Endothelial cell (in vitro differentiated cells): Measurements from ENCODE around the gene ZNF552. TPM values are rescaled to one million over a fixed set of nuclear protein-coding genes. Genes with fewer than 3 reads are reported as not detected.
"Not testable (repeated sequence)": the region's sequence is repeated elsewhere in the genome, so short reads cannot be mapped to it uniquely, and the experiment has no call there.

ENCODE experiments used
- DNase-seq: peaks from one replicate; pipeline ENCODE4 v3.0.0; 2021; ENCODE audit warnings: low spot score
- H3K27ac Mint-ChIP-seq: one replicate; pipeline ENCODE4 v1.8.0; 2021; ENCODE audit warnings: mixed read lengths, inconsistent platforms; ENCODE audit not compliant: unreplicated experiment
- H3K27me3 Mint-ChIP-seq: one replicate; pipeline ENCODE4 v1.8.0; 2021; ENCODE audit warnings: mild to moderate bottlenecking, moderate library complexity, mixed read lengths, inconsistent platforms; ENCODE audit not compliant: unreplicated experiment
- H3K36me3 Mint-ChIP-seq: one replicate; pipeline ENCODE4 v1.8.0; 2021; ENCODE audit warnings: mild to moderate bottlenecking, low read depth, mixed read lengths, inconsistent platforms; ENCODE audit not compliant: unreplicated experiment
- H3K4me1 Mint-ChIP-seq: one replicate; pipeline ENCODE4 v1.8.0; 2021; ENCODE audit warnings: mild to moderate bottlenecking, mixed read lengths, inconsistent platforms; ENCODE audit not compliant: unreplicated experiment
- H3K4me3 Mint-ChIP-seq: one replicate; pipeline ENCODE4 v1.8.0; 2021; ENCODE audit warnings: mild to moderate bottlenecking, mixed read lengths, inconsistent platforms; ENCODE audit not compliant: unreplicated experiment
- H3K9me3 Mint-ChIP-seq: one replicate; pipeline ENCODE4 v1.8.0; 2021; ENCODE audit warnings: mixed read lengths, inconsistent platforms; ENCODE audit not compliant: unreplicated experiment
- CTCF ChIP-seq: fragments of 200-600 bp; sonication (generic); IDR thresholded peaks from one replicate; pipeline ENCODE4 v1.5.0; 2021; ENCODE audit warnings: antibody characterized with exemption; ENCODE audit not compliant: unreplicated experiment
- total RNA-seq: library from RNA; stranded (reverse); fragmentation: NEBNext Ultra II Directional; extraction: Animal tissue kit (Norgen Biotek cat#: 25700); gene quantifications from one replicate; pipeline ENCODE4 v1.2.1, GENCODE V29; 2021; ENCODE audit not compliant: unreplicated experiment

ZNF552 gene
- total RNA-seq, 1 donor from 2014 or later = 7.0 TPM

- no peak for TF ChIP-seq CTCF
- peaks cover 19% of the 10 kb centered on the region for H3K36me3 Mint-ChIP-seq
- no peaks in the 10 kb centered on the region for H3K9me3 Mint-ChIP-seq
- H3K4me1 Mint-ChIP-seq = peaks cover 43% of the 10 kb centered on the region
- no peak overlapping the region for H3K27ac Mint-ChIP-seq
- peak overlapping the region; percentile 5 for H3K4me3 Mint-ChIP-seq
- peaks cover 5% of the 10 kb centered on the region for H3K27me3 Mint-ChIP-seq
- DNase-seq = no peak
These were observed 7.2 kb downstream of the ZNF552 start for GRCh38 chr19:57807541-57807940.

GRCh38 chr19:57803594-57804325, 11.0 kb downstream of the ZNF552 start:
- DNase-seq = peak; percentile 53
- H3K27me3 Mint-ChIP-seq = peaks cover 6% of the 10 kb centered on the region
- H3K36me3 Mint-ChIP-seq = peaks cover 21% of the 10 kb centered on the region
- peak overlapping the region; percentile 87 for H3K4me3 Mint-ChIP-seq
- TF ChIP-seq CTCF = no peak
- peaks cover 60% of the 10 kb centered on the region for H3K4me1 Mint-ChIP-seq
- no peaks in the 10 kb centered on the region for H3K9me3 Mint-ChIP-seq
- H3K27ac Mint-ChIP-seq = peak overlapping the region; percentile 98

- H3K27ac Mint-ChIP-seq = peak overlapping the region; percentile 98
- H3K27me3 Mint-ChIP-seq = peaks cover 6% of the 10 kb centered on the region
- no peaks in the 10 kb centered on the region for H3K9me3 Mint-ChIP-seq
- TF ChIP-seq CTCF = no peak
- peak overlapping the region; percentile 87 for H3K4me3 Mint-ChIP-seq
- peaks cover 62% of the 10 kb centered on the region for H3K4me1 Mint-ChIP-seq
- DNase-seq = no peak
- peaks cover 21% of the 10 kb centered on the region for H3K36me3 Mint-ChIP-seq
These were observed 11.5 kb downstream of the ZNF552 start for GRCh38 chr19:57803265-57803593.

- Mint-ChIP-seq H3K27me3 (peaks cover 6% of the 10 kb centered on the region), H3K9me3 (no peaks in the 10 kb centered on the region), H3K36me3 (peaks cover 16% of the 10 kb centered on the region), H3K27ac (peak overlapping the region; percentile 95), H3K4me1 (peaks cover 64% of the 10 kb centered on the region), H3K4me3 (peak overlapping the region; percentile 65)
- no peak for DNase-seq
- no peak for TF ChIP-seq CTCF
These were observed 12.4 kb downstream of the ZNF552 start for GRCh38 chr19:57802269-57802668.

GRCh38 chr19:57800696-57801095, 14.0 kb downstream of the ZNF552 start:
- peak overlapping the region; percentile 95 for H3K27ac Mint-ChIP-seq

GRCh38 chr19:57796580-57796979, 18.1 kb downstream of the ZNF552 start:
- H3K27me3 Mint-ChIP-seq, DNase-seq, H3K27ac Mint-ChIP-seq, H3K4me3 Mint-ChIP-seq, H3K9me3 Mint-ChIP-seq: not testable (repeated sequence)
- Mint-ChIP-seq H3K36me3 (peaks cover 17% of the 10 kb centered on the region), H3K4me1 (peaks cover 28% of the 10 kb centered on the region)

More at GRCh38 chr19:57800696-57801095, 14.0 kb downstream of the ZNF552 start:
- Mint-ChIP-seq H3K27me3 (peaks cover 6% of the 10 kb centered on the region), H3K9me3 (no peaks in the 10 kb centered on the region), H3K36me3 (peaks cover 11% of the 10 kb centered on the region), H3K4me3 (peak overlapping the region; percentile 43), H3K4me1 (peaks cover 58% of the 10 kb centered on the region)
- no peak for TF ChIP-seq CTCF
- no peak for DNase-seq
